C4-2B (cell line): ENCODE measurements around the gene CNR1.

Source experiments
- CTCF ChIP-seq: fragments of 450-650 bp; conservative IDR thresholded peaks from 2 replicates; pipeline ENCODE4 v1.5.1; 2017; ENCODE audit warnings: mild to moderate bottlenecking
- ZFX ChIP-seq: fragments of 450-650 bp; IDR thresholded peaks from 2 replicates; pipeline ENCODE4 v1.6.1; 2017

- TF ChIP-seq CTCF: no peak
- no peak for TF ChIP-seq ZFX
Measured at GRCh38 chr6:88209301-88209700, 43.2 kb upstream of the CNR1 start.
